Smooth muscle cell of the brain vasculature (primary cell): ENCODE measurements around the gene SSR1.
"Not testable (repeated sequence)": the region's sequence is repeated elsewhere in the genome, so short reads cannot be mapped to it uniquely, and the experiment has no call there.

Experiments
- DNase-seq: peaks from one replicate; pipeline ENCODE4 v3.0.0-alpha.2; 2012; ENCODE audit warnings: low read depth, low spot score

The SSR1 gene

GRCh38 chr6:7282097-7282906 is 30.7 kb downstream of the SSR1 start:
- DNase-seq: no peak

GRCh38 chr6:7276199-7276524 is 36.8 kb downstream of the SSR1 start:
- no peak for DNase-seq

GRCh38 chr6:7274525-7274924 is 38.5 kb downstream of the SSR1 start:
- DNase-seq: not testable (repeated sequence)

GRCh38 chr6:7273709-7274108 is 39.3 kb downstream of the SSR1 start:
- DNase-seq: no peak

- no peak for DNase-seq
These were observed 41.8 kb downstream of the SSR1 start for GRCh38 chr6:7271205-7271534.

- DNase-seq: no peak
These were observed 42.4 kb downstream of the SSR1 start for GRCh38 chr6:7270320-7271204.

GRCh38 chr6:7269816-7270215 is 43.2 kb downstream of the SSR1 start:
- DNase-seq: no peak

- DNase-seq: no peak
These were observed 44.0 kb downstream of the SSR1 start for GRCh38 chr6:7268816-7269555.

- no peak for DNase-seq
These were observed 44.6 kb downstream of the SSR1 start for GRCh38 chr6:7268362-7268761.

GRCh38 chr6:7267466-7268091 is 45.4 kb downstream of the SSR1 start:
- peak; percentile 82 for DNase-seq

GRCh38 chr6:7267071-7267465 is 45.9 kb downstream of the SSR1 start:
- DNase-seq: no peak

GRCh38 chr6:7265385-7265726 is 47.6 kb downstream of the SSR1 start:
- DNase-seq: not testable (repeated sequence)

- DNase-seq: no peak
These were observed 48.2 kb downstream of the SSR1 start for GRCh38 chr6:7264686-7265384.

GRCh38 chr6:7264041-7264440 is 49.0 kb downstream of the SSR1 start:
- DNase-seq: no peak

GRCh38 chr6:7263519-7263805 is 49.5 kb downstream of the SSR1 start:
- DNase-seq: not testable (repeated sequence)

- DNase-seq: no peak
These were observed 50.1 kb downstream of the SSR1 start for GRCh38 chr6:7262746-7263518.

- no peak for DNase-seq
These were observed 51.0 kb downstream of the SSR1 start for GRCh38 chr6:7261852-7262461.

- DNase-seq: peak; percentile 60
These were observed 51.8 kb downstream of the SSR1 start for GRCh38 chr6:7261032-7261841.

- no peak for DNase-seq
These were observed 52.5 kb downstream of the SSR1 start for GRCh38 chr6:7260291-7261031.
